ENCODE data around the gene SYT12.

Gene SYT12

GRCh38 chr11:66996609-66997273 lies 26.2 kb upstream of the SYT12 start (continued):
- TF ChIP-seq ZNF645 (tag by site-specific recombination; IDR thresholded peaks at IDR 0.05) (no peak), ZNF155 (tag by site-specific recombination; IDR thresholded peaks at IDR 0.05) (no peak), ZIC2 (tag by site-specific recombination; IDR thresholded peaks at IDR 0.05) (no peak), ZNF266 (tag by site-specific recombination; IDR thresholded peaks at IDR 0.05; ENCODE audit: low read depth) (peak; percentile 78; the same call in 1 of the 2 replicates), ZNF623 (tag by site-specific recombination; IDR thresholded peaks at IDR 0.05) (peak; percentile 81), ZNF416 (tag by site-specific recombination; IDR thresholded peaks at IDR 0.05) (no peak), PRDM6 (tag by site-specific recombination; IDR thresholded peaks at IDR 0.05) (no peak), PRDM10 (tag by site-specific recombination; IDR thresholded peaks at IDR 0.05) (no peak), ZNF610 (tag by site-specific recombination; IDR thresholded peaks at IDR 0.05; ENCODE audit: borderline replicate concordance) (no peak), REPIN1 (tag by site-specific recombination; IDR thresholded peaks at IDR 0.05; ENCODE audit: low read depth) (no peak), YY2 (tag by site-specific recombination; IDR thresholded peaks at IDR 0.05) (no peak), ZNF629 (tag by site-specific recombination; IDR thresholded peaks at IDR 0.05) (0 out of 2 replicates have a peak, but pooled peaks have one; percentile 49), ZNF324 (tag by site-specific recombination; IDR thresholded peaks at IDR 0.05) (no peak), ZNF639 (tag by site-specific recombination; IDR thresholded peaks at IDR 0.05) (peak; percentile 55; the same call in 1 of the 2 replicates), ZNF580 (tag by site-specific recombination; IDR thresholded peaks at IDR 0.05) (0 out of 2 replicates have a peak, but pooled peaks have one; percentile 34), ZNF10 (tag by site-specific recombination; IDR thresholded peaks at IDR 0.05) (no peak), REST (tag by site-specific recombination; IDR thresholded peaks at IDR 0.05) (peak; percentile 75), ZBTB11 (tag by site-specific recombination; conservative IDR thresholded peaks at IDR 0.05; ENCODE audit: low read depth) (peak; percentile 76), ZNF132 (tag by site-specific recombination; IDR thresholded peaks at IDR 0.05; ENCODE audit: borderline replicate concordance) (no peak), ZNF501 (tag by site-specific recombination; IDR thresholded peaks at IDR 0.05) (0 out of 2 replicates have a peak, but pooled peaks have one; percentile 36), SP2 (tag by site-specific recombination; IDR thresholded peaks at IDR 0.05) (no peak), ZBTB17 (tag by site-specific recombination; IDR thresholded peaks at IDR 0.05) (no peak), ZNF433 (tag by site-specific recombination; IDR thresholded peaks at IDR 0.05; ENCODE audit: low read depth) (peak; percentile 48), ZEB2 (tag by site-specific recombination; IDR thresholded peaks at IDR 0.05) (no peak)
